Activated CD4-positive, alpha-beta T cell treated with anti-CD3 and anti-CD28 coated beads for 36 hours (primary cell): Measurements from ENCODE around the gene TMPRSS4. TPM values are rescaled to one million over a fixed set of nuclear protein-coding genes. Genes with fewer than 3 reads are reported as not detected.
A peak's percentile ranks its signal among the peaks of the same experiment; 100 is the strongest.

Experiments used
- ATAC-seq: fragments of 200-7000 bp; cut with Tn5 transposase; one replicate; pipeline ENCODE4 v1.10.0; 2021; ENCODE audit warnings: mild to moderate bottlenecking, moderate library complexity
- CTCF ChIA-PET: fragments of 350-600 bp; sonication (Branson Sonifier 250); formaldehyde crosslinking; loops from one replicate; lab custom pipeline; 2021; ENCODE audit warnings: antibody characterized with exemption; lab: Charles Lee
- POLR2A ChIA-PET: fragments of 350-600 bp; sonication (Branson Sonifier 250); formaldehyde crosslinking; loops from one replicate; lab custom pipeline; 2021; ENCODE audit warnings: antibody characterized with exemption, inconsistent platforms; lab: Charles Lee
- DNase-seq: peaks from one replicate; pipeline ENCODE4 v3.0.0-alpha.2; 2020
- H3K27ac Mint-ChIP-seq: one replicate; pipeline ENCODE4 v1.8.0; 2021; ENCODE audit warnings: mixed read lengths
- H3K27me3 Mint-ChIP-seq: one replicate; pipeline ENCODE4 v1.8.0; 2021; ENCODE audit warnings: mixed read lengths
- H3K36me3 Mint-ChIP-seq: one replicate; pipeline ENCODE4 v1.8.0; 2021; ENCODE audit warnings: low read depth, mixed read lengths
- H3K4me1 Mint-ChIP-seq: one replicate; pipeline ENCODE4 v1.8.0; 2021; ENCODE audit warnings: mixed read lengths
- H3K4me3 Mint-ChIP-seq: one replicate; pipeline ENCODE4 v1.8.0; 2021; ENCODE audit warnings: mild to moderate bottlenecking, moderate library complexity, mixed read lengths
- H3K9me3 Mint-ChIP-seq: one replicate; pipeline ENCODE4 v1.8.0; 2021; ENCODE audit warnings: low read depth, mixed read lengths
- intact Hi-C, 2 experiments: fragments of 100-400 bp; cut with DNase I in 1 of 2; cut with micrococcal nuclease in 1 of 2; formaldehyde crosslinking; loops; one replicate each; pipeline versions ENCODE4 v1.14.2 to v1.15.1; 2022 to 2024; cut with DNase I, micrococcal nuclease
- total RNA-seq, 2 experiments: library from RNA; stranded (reverse); gene quantifications; one replicate each; pipeline ENCODE4 v1.2.3, GENCODE V29; 2021

TMPRSS4 gene
- total RNA-seq, 2 experiments from 2014 or later, result not detected

DNA sequence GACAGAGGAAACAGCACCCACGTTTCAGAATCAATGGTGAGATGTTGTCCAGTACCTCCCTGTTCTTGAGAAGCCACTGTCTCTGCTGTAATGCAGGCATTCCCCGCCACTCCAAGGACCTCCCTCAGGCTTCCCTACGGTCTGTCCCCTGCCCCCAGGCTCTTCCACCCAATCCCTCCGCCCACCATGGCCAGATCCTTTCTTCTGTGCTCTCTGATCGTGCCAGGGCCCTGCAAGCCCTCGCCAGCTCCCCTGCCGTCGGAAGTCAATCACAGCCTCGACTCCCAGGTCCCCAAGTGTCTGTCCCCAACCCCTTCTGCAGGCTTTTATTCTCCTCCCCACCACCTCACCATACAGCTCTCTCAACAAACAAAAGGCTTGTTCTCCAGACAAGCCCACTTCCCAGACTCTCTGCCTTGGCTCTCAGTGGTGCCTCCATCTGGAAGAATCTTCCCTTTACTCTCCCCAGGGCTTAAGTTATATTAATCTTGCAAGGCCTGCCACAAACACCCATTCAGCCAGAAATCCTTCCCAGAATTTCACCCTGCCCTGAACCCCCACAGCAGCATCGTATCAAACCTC is 62.1 kb downstream of the TMPRSS4 start:
- no peaks in the 10 kb centered on the region for H3K4me1 Mint-ChIP-seq
- intact Hi-C loops, result no loop called here
- no peaks in the 10 kb centered on the region for H3K9me3 Mint-ChIP-seq
- H3K27me3 Mint-ChIP-seq, result peaks cover 28% of the 10 kb centered on the region
- no peaks in the 10 kb centered on the region for H3K36me3 Mint-ChIP-seq
- POLR2A ChIA-PET, result interaction anchor here (0.6 kb wide), 1 partner anchor 769 kb away, joined by 3 read pairs; no protein-coding TSS in a partner anchor
- no peak overlapping the region for H3K27ac Mint-ChIP-seq
- DNase-seq (no peak), ATAC-seq (no peak)
- H3K4me3 Mint-ChIP-seq, result no peak overlapping the region
- CTCF ChIA-PET, result interaction anchor here (0.6 to 2.7 kb wide), 3 partner anchors 31 to 331 kb away, joined by 3 to 8 read pairs (median 4); no protein-coding TSS in a partner anchor

GRCh38 chr11:118139578-118139977 is 62.7 kb downstream of the TMPRSS4 start:
- Mint-ChIP-seq H3K4me3 (no peak overlapping the region), H3K9me3 (no peaks in the 10 kb centered on the region), H3K36me3 (no peaks in the 10 kb centered on the region), H3K27me3 (peaks cover 34% of the 10 kb centered on the region), H3K27ac (no peak overlapping the region), H3K4me1 (no peaks in the 10 kb centered on the region)
- ATAC-seq (peak; percentile 83), DNase-seq (no peak)
- intact Hi-C loops, result no loop called here
- ChIA-PET CTCF (interaction anchor here (1.4 to 2.7 kb wide), 2 partner anchors 31 to 332 kb away, joined by 4 to 8 read pairs; no protein-coding TSS in a partner anchor), POLR2A (no interaction called here)

- no peaks in the 10 kb centered on the region for H3K9me3 Mint-ChIP-seq
- ChIA-PET POLR2A (interaction anchor here (0.6 kb wide), 1 partner anchor 227 kb away, joined by 7 read pairs; no protein-coding TSS in a partner anchor), CTCF (interaction anchor here (0.9 to 9.2 kb wide), 5 partner anchors 20 to 908 kb away, joined by 3 to 120 read pairs (median 3); no protein-coding TSS in a partner anchor)
- H3K27ac Mint-ChIP-seq, result no peak overlapping the region
- peaks cover 43% of the 10 kb centered on the region for H3K27me3 Mint-ChIP-seq
- H3K4me3 Mint-ChIP-seq, result no peak overlapping the region
- H3K4me1 Mint-ChIP-seq, result peaks cover 2% of the 10 kb centered on the region
- intact Hi-C loops, result no loop called here
- no peaks in the 10 kb centered on the region for H3K36me3 Mint-ChIP-seq
- ATAC-seq (no peak), DNase-seq (no peak)
These were observed 65.2 kb downstream of the TMPRSS4 start for GRCh38 chr11:118142081-118142480.

- H3K27me3 Mint-ChIP-seq, result peaks cover 48% of the 10 kb centered on the region
These were observed 65.9 kb downstream of the TMPRSS4 start for GRCh38 chr11:118142809-118143208.

DNA sequence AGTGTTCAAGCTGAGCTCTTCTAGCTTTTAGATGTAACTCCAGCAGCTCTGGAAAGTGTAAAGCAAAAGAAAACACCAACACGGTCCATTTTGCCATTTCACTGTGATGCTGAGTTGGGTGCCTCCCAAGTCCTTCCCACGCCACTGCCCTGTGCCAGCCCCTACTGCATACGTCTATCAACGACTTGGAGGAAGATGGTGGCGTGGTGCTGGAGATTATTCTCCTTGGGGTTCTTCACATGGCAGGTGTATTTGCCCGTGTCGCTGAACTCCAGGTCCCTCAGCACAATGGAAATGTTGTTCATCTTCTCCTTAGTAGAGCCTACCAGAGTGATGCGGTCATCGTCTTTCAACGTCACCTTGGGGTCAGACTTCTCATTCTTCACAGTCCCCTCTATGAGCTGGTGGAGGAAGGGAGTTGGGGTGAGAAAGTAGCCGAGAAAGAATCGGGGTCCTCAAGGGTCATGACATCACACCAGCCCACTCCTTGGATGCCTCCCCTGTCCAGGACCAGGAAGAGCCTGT is 66.8 kb downstream of the TMPRSS4 start:
- Mint-ChIP-seq H3K4me1 (peaks cover 2% of the 10 kb centered on the region), H3K27me3 (peaks cover 48% of the 10 kb centered on the region), H3K9me3 (no peaks in the 10 kb centered on the region), H3K27ac (no peak overlapping the region), H3K36me3 (no peaks in the 10 kb centered on the region), H3K4me3 (no peak overlapping the region)
- POLR2A ChIA-PET, result interaction anchor here (0.8 kb wide), 1 partner anchor 147 kb away, joined by 4 read pairs; no protein-coding TSS in a partner anchor
- intact Hi-C loops, result loop anchor here in 1 of 2 experiments (2.0 kb wide), 1 partner anchor 345 kb away; no protein-coding TSS in a partner anchor
- DNase-seq, result no peak
- no peak for ATAC-seq
- CTCF ChIA-PET, result interaction anchor here (0.8 to 9.2 kb wide), 16 partner anchors 10 to 909 kb away, joined by 3 to 120 read pairs (median 4); no protein-coding TSS in a partner anchor

More at GRCh38 chr11:118142809-118143208, 65.9 kb downstream of the TMPRSS4 start:
- Mint-ChIP-seq H3K4me1 (peaks cover 2% of the 10 kb centered on the region), H3K4me3 (peak overlapping the region; percentile 13), H3K36me3 (no peaks in the 10 kb centered on the region), H3K9me3 (no peaks in the 10 kb centered on the region), H3K27ac (no peak overlapping the region)
- CTCF ChIA-PET, result interaction anchor here (0.9 to 9.2 kb wide), 8 partner anchors 9 to 908 kb away, joined by 3 to 120 read pairs (median 3); no protein-coding TSS in a partner anchor
- DNase-seq (peak; percentile 49), ATAC-seq (peak; percentile 28)
- intact Hi-C loops, result no loop called here
- POLR2A ChIA-PET, result interaction anchor here (0.6 to 0.8 kb wide), 3 partner anchors 156 to 226 kb away, joined by 3 to 7 read pairs (median 6); no protein-coding TSS in a partner anchor

- DNase-seq (no peak), ATAC-seq (no peak)
- Mint-ChIP-seq H3K36me3 (no peaks in the 10 kb centered on the region), H3K9me3 (no peaks in the 10 kb centered on the region), H3K4me3 (peak overlapping the region; percentile 73), H3K4me1 (peaks cover 2% of the 10 kb centered on the region), H3K27ac (no peak overlapping the region), H3K27me3 (peaks cover 44% of the 10 kb centered on the region)
- CTCF ChIA-PET, result interaction anchor here (0.6 to 9.2 kb wide), 17 partner anchors 9 to 515 kb away, joined by 3 to 120 read pairs (median 3); no protein-coding TSS in a partner anchor
- intact Hi-C loops, result loop anchor here (1.0 to 5.0 kb wide), 9 partner anchors 27 to 515 kb away; partner anchors contain the start of gene UBE4A (in 1 of the 2)
- POLR2A ChIA-PET, result interaction anchor here (0.8 kb wide), 1 partner anchor 148 kb away, joined by 4 read pairs; no protein-coding TSS in a partner anchor
These were observed 67.7 kb downstream of the TMPRSS4 start for GRCh38 chr11:118144301-118145268.

GRCh38 chr11:118145285-118146227 is 68.7 kb downstream of the TMPRSS4 start:
- CTCF ChIA-PET, result interaction anchor here (0.6 to 9.2 kb wide), 8 partner anchors 10 to 1024 kb away, joined by 3 to 120 read pairs (median 4); no protein-coding TSS in a partner anchor
- intact Hi-C loops, result loop anchor here (1.0 to 5.0 kb wide), 9 partner anchors 26 to 514 kb away; partner anchors contain the start of gene UBE4A (in 1 of the 2)
- DNase-seq (peak; percentile 96), ATAC-seq (peak; percentile 96)
- peaks cover 43% of the 10 kb centered on the region for H3K27me3 Mint-ChIP-seq
- H3K36me3 Mint-ChIP-seq, result no peaks in the 10 kb centered on the region
- H3K4me3 Mint-ChIP-seq, result peak overlapping the region; percentile 73
- peaks cover 2% of the 10 kb centered on the region for H3K4me1 Mint-ChIP-seq
- no peaks in the 10 kb centered on the region for H3K9me3 Mint-ChIP-seq
- H3K27ac Mint-ChIP-seq, result no peak overlapping the region
- POLR2A ChIA-PET, result no interaction called here

DNA sequence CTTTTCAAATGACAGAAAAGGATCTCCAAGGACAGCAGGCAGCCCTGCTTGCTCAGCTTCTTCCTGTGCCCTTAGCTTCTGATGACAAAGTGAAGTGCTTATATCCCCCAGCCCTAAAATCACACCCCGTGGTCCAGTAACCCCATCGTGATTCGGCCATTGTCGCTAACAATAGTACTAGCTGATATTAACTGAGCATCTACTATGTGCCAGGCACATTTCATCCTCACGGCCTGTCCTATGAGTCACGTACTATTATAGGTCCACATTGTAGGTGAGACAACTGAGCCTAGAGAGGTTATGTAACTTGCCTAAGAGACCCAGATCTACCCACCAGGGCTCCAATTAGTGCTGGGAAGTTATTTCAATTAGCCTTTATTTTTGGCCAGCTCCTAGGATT is 69.7 kb downstream of the TMPRSS4 start:
- H3K9me3 Mint-ChIP-seq, result no peaks in the 10 kb centered on the region
- no peak for DNase-seq
- no peaks in the 10 kb centered on the region for H3K36me3 Mint-ChIP-seq
- H3K4me3 Mint-ChIP-seq, result peak overlapping the region; percentile 73
- intact Hi-C loops, result loop anchor here in 1 of 2 experiments (5.0 kb wide), 1 partner anchor 206 kb away; no protein-coding TSS in a partner anchor
- peaks cover 2% of the 10 kb centered on the region for H3K4me1 Mint-ChIP-seq
- CTCF ChIA-PET, result interaction anchor here (0.6 to 9.2 kb wide), 4 partner anchors 10 to 1023 kb away, joined by 3 to 120 read pairs (median 3); no protein-coding TSS in a partner anchor
- no peak overlapping the region for H3K27ac Mint-ChIP-seq
- no peak for ATAC-seq
- H3K27me3 Mint-ChIP-seq, result peaks cover 46% of the 10 kb centered on the region
- POLR2A ChIA-PET, result no interaction called here

GRCh38 chr11:118147502-118147901 is 70.6 kb downstream of the TMPRSS4 start:
- Mint-ChIP-seq H3K27me3 (peaks cover 42% of the 10 kb centered on the region), H3K4me3 (no peak overlapping the region), H3K27ac (no peak overlapping the region), H3K9me3 (no peaks in the 10 kb centered on the region), H3K4me1 (peaks cover 2% of the 10 kb centered on the region), H3K36me3 (no peaks in the 10 kb centered on the region)
- ChIA-PET CTCF (interaction anchor here (0.6 to 9.2 kb wide), 7 partner anchors 9 to 111 kb away, joined by 3 to 120 read pairs (median 3); no protein-coding TSS in a partner anchor), POLR2A (no interaction called here)
- ATAC-seq (no peak), DNase-seq (no peak)
- intact Hi-C loops, result loop anchor here in 1 of 2 experiments (5.0 kb wide), 1 partner anchor 205 kb away; no protein-coding TSS in a partner anchor
